MG63 (cell line): ENCODE results near the gene PRKCD. TPM values are rescaled to one million over a fixed set of nuclear protein-coding genes. Genes with fewer than 3 reads are reported as not detected.

ENCODE experiments used
- DNase-seq: peaks from one replicate; pipeline ENCODE4 v3.0.0-alpha.2; 2020
- H3K27me3 ChIP-seq: fragments of 250-450 bp; sonication (Bioruptor Pico); 2 replicates; pipeline ENCODE4 v1.5.1; 2020; ENCODE audit warnings: mild to moderate bottlenecking, moderate library complexity
- H3K36me3 ChIP-seq: fragments of 250-450 bp; sonication (Bioruptor Pico); 2 replicates; pipeline ENCODE4 v1.5.1; 2020; ENCODE audit warnings: mild to moderate bottlenecking, moderate library complexity
- H3K4me3 ChIP-seq: fragments of 250-450 bp; sonication (Bioruptor Pico); 2 replicates; pipeline ENCODE4 v1.5.1; 2020; ENCODE audit warnings: mild to moderate bottlenecking, moderate library complexity
- H3K9me3 ChIP-seq: fragments of 250-450 bp; sonication (Bioruptor Pico); 2 replicates; pipeline ENCODE4 v1.5.1; 2020; ENCODE audit warnings: mild to moderate bottlenecking, moderate library complexity
- total RNA-seq: library from RNA; depleted of rRNA; stranded (reverse); fragments of >200 nt; shearing (Covaris generic); gene quantifications from 2 replicates; pipeline ENCODE4 v1.2.3, GENCODE V29; 2014; ENCODE audit warnings: low replicate concordance

Gene PRKCD
- total RNA-seq, 1 experiment from 2014 or later, result 6.8 TPM

DNA sequence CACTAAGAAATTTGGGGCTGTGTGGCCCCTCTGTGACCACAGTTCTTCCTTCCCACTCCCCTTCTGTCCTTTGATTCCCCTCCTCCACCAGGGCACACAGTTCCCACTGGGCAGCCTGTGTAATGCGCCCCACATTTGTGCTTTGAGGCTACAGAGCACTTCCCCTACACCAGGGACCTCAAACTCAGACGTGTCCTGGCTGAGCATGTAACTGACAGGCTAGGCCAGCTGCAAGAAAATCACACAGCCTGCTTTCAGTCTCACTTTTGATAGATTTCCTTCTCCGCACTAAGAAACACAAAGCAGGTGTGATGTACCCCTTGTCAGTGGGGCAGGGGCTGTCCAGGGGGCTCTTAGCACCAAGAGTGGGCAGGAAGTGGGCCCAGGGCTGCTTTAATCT lies 29.6 kb downstream of the PRKCD start:
- no peak overlapping the region for H3K4me3 ChIP-seq
- H3K9me3 ChIP-seq, result no peaks in the 10 kb centered on the region
- H3K36me3 ChIP-seq, result no peaks in the 10 kb centered on the region
- no peak for DNase-seq
- no peaks in the 10 kb centered on the region for H3K27me3 ChIP-seq

DNA sequence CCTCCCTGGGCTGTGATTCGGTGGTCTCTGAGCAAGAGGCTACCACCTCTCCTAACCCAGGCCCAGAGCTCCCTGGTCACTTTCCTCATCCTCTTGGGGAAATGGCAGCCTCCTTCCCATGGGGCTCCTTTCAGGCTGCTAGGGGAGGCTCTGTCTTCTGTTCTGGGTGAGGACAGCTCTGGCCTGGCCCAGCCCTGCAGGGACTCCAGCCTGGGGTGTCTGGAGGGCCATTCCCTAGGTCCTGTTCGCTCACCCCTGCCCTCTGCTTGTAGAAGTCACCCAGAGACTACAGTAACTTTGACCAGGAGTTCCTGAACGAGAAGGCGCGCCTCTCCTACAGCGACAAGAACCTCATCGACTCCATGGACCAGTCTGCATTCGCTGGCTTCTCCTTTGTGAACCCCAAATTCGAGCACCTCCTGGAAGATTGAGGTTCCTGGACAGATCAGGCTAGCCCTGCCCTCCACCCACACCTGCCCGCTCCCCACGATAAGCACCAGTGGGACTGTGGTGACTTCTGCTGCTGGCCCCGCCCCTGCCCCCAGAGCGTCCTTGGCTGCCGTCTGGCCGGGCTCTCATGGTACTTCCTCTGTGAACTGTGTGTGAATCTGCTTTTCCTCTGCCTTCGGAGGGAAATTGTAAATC lies 30.9 kb downstream of the PRKCD start:
- Histone ChIP-seq H3K36me3 (no peaks in the 10 kb centered on the region), H3K27me3 (no peaks in the 10 kb centered on the region), H3K9me3 (no peaks in the 10 kb centered on the region), H3K4me3 (no peak overlapping the region)
- no peak for DNase-seq

DNA sequence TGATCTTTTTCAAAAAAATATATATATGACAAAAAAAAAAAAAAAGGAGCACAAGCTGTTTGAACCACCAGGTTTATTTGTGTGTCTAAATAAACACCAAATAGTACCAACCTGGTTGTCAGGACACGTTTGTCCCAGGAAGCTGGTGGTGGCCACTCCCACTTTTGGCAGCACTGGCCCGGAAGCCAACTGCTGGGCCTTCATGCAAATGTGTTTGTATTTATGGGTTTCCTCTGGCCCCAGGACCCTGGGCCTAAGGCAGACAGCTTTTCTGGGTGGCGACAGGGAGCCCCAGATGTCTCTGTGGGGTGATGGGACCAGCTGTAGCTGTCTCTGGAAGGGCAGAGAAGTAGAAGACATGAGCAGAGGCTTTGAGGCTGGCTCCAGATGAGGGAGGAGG lies 31.6 kb downstream of the PRKCD start:
- H3K4me3 ChIP-seq, result no peak overlapping the region

DNA sequence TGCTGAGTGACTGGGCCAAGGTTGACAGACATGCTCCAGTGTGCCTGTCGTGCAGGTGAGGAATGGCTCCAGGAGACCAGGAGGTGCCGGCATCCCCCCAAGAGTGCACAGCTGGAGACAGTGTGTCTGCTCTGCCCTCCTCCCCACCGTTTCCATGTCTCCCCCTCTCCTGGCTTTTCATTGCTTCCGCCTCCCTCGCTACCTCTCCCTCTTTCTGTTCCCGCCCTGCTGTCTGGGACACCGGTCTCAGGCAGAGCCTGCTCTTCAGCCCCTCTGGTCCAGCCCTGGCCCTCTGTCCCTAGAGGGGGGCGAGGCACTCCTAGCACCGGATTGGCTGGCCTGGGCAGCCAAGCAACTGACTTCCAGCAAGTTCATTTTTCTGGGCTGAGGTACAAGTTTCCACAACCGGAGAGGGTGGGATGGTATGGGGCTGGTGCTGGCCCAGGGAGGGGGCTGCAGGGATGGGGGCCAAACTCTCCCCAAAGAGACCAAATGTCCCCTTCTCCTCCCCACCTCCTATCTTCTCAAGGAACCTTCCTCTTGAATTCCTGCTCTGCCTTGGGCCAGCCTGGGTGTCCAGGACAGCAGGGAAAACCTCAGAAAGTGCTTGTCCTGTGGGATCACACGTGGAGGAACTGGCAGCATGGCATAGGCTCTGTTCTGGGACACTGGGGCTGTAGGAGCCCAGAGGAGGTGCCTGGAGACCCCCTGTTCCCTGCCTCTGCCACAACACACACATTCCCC lies 32.6 kb downstream of the PRKCD start:
- Histone ChIP-seq H3K36me3 (no peaks in the 10 kb centered on the region), H3K4me3 (no peak overlapping the region), H3K9me3 (no peaks in the 10 kb centered on the region), H3K27me3 (no peaks in the 10 kb centered on the region)
- no peak for DNase-seq

More for the DNA sequence above, 31.6 kb downstream of the PRKCD start:
- H3K27me3 ChIP-seq, result no peaks in the 10 kb centered on the region
- H3K9me3 ChIP-seq, result no peaks in the 10 kb centered on the region
- no peaks in the 10 kb centered on the region for H3K36me3 ChIP-seq
- DNase-seq, result no peak

DNA sequence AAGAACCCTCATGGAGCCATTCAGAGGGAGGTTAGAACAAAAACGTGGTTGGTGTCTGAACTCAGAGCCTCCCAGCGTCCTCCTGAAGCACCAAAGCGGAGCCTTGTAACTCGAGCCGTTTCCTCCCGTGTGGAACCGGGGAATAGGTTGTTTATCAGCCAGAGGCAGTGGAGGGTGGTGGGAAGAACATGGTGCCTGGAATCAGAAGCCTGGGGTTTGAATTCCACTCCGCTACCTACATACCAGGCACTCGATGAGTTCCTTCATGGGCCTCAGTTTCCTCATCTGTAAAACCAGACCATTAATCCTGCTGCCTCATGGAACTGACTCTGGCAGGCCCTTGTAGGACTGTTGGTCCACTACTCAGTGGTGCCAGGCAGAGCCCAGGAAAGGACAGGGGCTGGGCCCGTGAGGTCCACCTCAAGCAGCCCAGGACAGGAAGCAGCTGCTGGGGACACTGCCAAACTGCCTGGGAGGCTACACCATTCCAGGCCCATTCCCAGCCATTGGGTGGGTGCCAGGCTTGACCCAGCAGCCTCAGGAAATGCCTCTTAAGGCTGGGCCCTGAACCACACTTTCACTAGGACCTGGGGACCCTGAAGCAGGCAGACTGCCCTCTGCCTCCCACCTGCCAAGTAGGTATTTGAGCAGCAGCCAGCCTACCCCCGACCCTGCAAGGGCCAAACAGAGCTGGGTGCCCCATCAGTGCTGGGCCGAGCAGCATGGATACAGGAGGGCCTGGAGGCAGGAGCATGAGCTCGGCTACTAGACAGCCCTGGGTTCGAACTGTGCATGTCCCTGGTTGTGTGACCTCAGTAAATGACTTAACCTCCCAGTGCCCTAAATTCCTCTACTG lies 33.4 kb downstream of the PRKCD start:
- DNase-seq, result peak; percentile 52
- no peaks in the 10 kb centered on the region for H3K27me3 ChIP-seq
- H3K9me3 ChIP-seq, result no peaks in the 10 kb centered on the region
- no peaks in the 10 kb centered on the region for H3K36me3 ChIP-seq
- H3K4me3 ChIP-seq, result no peak overlapping the region

DNA sequence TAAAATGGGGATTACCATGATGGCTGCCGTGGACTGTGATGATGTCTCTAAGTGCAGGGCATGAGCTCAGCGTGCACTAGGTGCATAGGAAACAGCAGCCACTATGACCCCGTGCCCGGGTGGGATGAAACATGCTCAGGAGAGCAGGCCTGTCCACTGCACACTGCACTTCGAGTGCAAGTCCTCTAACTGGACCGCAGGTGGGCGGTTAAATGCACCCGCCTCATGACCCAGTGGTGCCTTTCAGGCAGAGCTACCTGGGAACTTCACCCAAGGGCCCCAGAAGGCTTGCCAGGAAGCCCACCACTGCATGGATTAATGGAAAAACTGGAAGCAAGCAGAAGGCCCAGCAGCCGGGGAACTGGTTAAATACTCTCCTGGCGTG lies 34.0 kb downstream of the PRKCD start:
- Histone ChIP-seq H3K9me3 (no peaks in the 10 kb centered on the region), H3K36me3 (no peaks in the 10 kb centered on the region), H3K4me3 (no peak overlapping the region), H3K27me3 (no peaks in the 10 kb centered on the region)
- no peak for DNase-seq

DNA sequence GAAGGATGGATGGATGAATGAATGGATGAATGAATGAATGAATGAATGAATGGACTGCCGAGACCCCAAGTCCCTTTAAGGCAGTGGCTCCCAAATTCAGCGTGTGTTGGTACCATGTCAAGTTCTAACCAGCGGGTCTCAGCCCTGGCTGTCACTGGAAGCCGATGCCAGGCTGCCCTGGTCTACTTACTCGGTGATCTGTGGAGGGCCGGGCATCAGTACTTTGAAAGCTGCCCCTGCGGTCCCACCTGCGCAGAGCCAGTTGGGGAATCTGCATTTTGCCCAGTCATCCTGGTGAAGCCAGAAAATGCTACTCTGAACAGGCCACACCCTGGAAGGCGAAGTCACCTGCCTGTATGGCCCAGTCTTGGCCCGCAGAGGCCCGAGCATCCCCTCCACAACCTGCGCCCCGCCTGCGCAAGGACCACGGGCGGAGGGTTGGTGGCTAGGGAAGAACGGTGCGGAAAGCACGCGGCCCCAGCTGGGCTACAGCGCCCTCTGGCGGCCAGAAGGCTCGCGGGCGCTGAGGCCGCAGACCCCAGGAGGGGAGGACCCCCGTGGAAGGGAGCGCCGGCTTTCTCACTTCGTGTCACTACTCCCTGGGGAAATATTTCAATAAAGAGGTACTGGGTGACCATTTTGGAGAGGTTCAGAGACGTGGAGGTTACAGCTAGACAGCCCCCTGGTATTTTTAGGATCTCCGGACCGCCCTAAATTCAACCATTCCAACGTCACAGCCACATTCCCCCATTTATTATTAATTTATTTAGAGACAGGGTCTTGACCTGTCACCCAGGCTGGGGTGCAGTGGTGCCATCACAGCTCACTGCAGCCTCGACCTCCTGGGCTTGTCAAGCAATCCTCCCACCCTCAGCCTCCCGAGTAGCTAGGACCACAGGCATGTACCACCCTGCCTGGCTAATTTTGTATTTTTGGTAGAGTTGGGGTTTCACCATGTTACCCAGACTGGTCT lies 34.9 kb downstream of the PRKCD start:
- Histone ChIP-seq H3K4me3 (no peak overlapping the region), H3K27me3 (no peaks in the 10 kb centered on the region), H3K36me3 (no peaks in the 10 kb centered on the region), H3K9me3 (no peaks in the 10 kb centered on the region)
- peak; percentile 30 for DNase-seq

DNA sequence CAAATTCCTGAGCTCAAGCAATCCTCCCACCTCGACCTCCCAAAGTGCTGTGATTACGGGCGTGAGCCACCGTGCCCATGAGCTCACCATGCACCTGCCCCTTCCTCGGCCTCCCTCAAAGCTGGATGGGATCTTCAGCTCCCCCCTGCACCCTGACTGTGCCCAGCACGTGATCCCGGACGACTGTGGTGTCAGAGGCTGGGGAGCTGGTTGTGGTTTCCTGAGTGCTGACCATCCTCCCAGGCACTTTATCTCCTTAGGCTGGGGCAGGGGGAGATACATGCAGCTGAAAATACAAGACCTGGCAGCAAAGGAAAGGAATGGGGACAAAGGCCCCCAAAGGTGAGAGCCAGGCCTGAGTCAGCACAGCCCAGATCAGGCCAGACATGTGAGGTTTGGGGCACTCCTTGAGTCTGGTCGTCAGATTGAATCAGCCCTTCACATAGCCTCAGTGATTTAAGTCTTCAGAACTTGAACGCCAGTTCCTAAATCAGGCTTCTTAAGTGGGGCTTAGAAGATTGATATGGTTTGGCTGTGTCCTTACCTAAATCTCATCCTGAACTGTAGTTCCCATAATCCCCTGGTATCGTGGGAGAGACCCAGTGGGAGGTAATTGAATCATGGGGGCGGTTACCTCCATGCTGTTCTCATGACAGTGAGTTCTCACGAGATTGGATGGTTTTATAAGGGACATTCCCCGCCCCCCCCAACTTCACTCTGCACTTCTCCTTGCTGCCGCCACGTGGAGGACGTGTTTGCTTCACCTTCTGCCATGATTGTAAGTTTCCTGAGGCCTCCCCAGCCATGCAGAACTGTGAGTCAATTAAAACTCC lies 35.8 kb downstream of the PRKCD start:
- DNase-seq, result peak; percentile 18
- H3K4me3 ChIP-seq, result no peak overlapping the region
- no peaks in the 10 kb centered on the region for H3K27me3 ChIP-seq
- no peaks in the 10 kb centered on the region for H3K36me3 ChIP-seq
- no peaks in the 10 kb centered on the region for H3K9me3 ChIP-seq

DNA sequence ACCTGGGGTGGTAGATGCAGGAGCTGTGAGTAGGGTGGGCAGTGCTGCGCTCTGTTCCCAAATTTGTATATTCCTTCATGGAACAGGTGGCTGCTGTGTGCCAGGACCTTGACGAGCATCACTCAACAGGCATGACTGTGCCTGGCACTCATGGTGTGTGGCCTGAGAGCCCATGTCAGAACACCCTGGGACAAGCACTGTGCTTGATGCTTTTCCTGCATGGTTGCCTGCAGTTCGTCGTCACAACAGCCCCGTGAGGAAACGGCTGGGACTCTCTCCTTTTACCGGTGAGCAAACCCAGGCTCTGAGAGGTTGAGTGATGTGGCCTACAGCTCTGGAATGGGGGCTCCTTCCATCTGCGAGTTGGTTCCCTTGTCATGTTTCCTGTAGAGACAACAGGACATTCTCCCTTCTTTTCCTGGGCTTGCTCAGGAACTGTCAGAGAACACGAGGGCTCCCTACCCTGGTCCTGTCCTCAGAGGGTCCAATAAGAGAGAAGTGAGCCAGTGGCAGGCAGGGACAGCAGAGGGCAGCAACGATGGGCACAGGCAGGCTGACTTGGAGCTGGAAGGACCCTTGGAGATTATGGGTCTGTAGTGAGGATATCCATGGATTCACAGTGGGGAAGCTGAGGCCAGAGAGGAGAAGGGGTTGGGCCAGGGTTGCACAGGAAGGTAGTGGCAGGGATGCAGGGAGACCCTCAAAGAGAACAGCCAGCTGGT lies 37.4 kb downstream of the PRKCD start:
- no peak for DNase-seq
- Histone ChIP-seq H3K4me3 (no peak overlapping the region), H3K27me3 (no peaks in the 10 kb centered on the region), H3K36me3 (no peaks in the 10 kb centered on the region), H3K9me3 (no peaks in the 10 kb centered on the region)

DNA sequence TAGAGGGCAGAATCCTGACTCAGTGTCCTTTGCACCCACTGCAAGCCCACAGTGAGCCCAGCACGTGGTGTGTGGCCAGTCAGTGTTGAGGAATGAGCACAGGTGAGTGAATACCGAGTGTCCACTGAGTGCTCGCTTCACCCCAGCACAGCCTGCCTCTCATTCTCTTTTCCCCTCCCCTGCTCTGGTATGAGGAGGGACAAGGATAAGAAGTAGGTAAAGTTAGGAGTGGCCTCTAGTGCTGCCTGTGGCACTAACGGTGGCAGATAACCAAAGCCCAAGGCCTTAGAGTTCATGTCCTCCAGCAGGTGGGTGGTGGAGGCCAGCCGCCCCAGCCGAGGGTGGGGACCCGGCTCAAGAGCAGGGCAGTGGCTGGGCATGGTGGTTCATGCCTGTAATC lies 38.0 kb downstream of the PRKCD start:
- Histone ChIP-seq H3K9me3 (no peaks in the 10 kb centered on the region), H3K27me3 (no peaks in the 10 kb centered on the region), H3K4me3 (no peak overlapping the region), H3K36me3 (no peaks in the 10 kb centered on the region)
- no peak for DNase-seq

DNA sequence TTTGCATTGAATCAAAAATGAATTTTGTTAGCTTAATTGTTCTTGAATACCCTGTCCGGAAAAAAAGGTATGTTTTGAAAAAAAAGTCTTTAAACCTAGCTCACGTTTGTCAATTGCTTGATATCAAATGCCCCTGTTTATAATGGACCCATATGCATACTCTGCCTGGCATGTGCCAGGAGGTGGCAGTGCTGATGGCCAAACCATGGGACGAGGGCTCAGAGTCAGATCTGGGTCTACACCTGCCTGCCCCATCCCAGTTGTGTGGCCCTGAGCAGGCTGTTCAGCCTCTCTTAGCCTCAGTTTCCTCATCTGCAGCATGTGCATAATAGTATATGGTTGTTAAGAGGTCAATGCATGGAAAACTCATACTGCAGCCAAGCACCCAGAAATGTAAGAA lies 38.8 kb downstream of the PRKCD start:
- Histone ChIP-seq H3K9me3 (no peaks in the 10 kb centered on the region), H3K27me3 (no peaks in the 10 kb centered on the region), H3K4me3 (no peak overlapping the region), H3K36me3 (no peaks in the 10 kb centered on the region)
- no peak for DNase-seq

DNA sequence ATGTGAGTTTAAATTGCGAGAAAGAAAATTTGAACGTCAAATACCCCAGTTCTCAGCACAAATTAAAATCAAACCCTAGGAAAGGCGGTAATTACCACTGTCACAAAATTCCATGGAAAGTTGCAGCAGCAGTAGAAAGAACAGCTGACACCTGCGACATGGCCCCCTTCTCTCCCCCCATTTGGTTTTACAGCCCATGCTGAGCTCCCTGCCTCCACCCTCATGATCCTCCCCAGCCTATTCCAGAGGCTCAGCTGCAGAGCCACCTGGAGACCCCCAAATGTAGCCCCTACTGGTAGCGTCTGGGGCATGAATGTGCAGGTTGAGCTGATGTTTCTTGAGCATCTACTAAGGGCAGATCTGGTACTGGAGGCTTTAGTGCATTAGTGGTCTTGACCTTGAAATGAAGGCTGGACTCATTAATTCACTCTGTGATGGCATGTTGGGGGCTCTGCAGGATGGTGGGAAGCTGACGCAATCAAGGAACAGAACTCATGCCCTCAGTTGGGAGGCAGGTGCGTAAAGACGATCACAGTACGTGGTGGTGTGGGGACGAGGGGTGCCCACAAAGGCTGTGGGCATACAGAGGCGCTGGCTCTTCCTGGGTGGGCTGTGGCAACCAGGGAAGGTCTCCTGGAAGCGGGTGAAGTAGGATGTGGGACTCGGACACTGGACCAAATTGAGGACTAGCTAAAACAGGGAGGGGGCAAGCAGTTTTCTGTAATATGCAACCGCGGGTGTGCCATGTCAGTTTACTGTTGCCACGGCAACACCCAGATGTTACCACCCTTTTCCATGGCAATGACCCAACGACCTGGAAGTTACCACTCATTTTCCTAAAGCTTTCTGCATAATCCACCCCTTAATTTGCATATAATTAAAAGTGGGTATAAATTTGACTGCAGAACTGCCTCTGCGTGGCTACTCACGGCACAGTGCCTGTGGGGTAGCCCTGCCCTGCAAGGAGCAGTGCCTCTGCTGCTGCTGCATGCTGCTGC lies 39.8 kb downstream of the PRKCD start:
- H3K4me3 ChIP-seq, result no peak overlapping the region
- no peaks in the 10 kb centered on the region for H3K36me3 ChIP-seq
- DNase-seq, result no peak
- no peaks in the 10 kb centered on the region for H3K9me3 ChIP-seq
- no peaks in the 10 kb centered on the region for H3K27me3 ChIP-seq

DNA sequence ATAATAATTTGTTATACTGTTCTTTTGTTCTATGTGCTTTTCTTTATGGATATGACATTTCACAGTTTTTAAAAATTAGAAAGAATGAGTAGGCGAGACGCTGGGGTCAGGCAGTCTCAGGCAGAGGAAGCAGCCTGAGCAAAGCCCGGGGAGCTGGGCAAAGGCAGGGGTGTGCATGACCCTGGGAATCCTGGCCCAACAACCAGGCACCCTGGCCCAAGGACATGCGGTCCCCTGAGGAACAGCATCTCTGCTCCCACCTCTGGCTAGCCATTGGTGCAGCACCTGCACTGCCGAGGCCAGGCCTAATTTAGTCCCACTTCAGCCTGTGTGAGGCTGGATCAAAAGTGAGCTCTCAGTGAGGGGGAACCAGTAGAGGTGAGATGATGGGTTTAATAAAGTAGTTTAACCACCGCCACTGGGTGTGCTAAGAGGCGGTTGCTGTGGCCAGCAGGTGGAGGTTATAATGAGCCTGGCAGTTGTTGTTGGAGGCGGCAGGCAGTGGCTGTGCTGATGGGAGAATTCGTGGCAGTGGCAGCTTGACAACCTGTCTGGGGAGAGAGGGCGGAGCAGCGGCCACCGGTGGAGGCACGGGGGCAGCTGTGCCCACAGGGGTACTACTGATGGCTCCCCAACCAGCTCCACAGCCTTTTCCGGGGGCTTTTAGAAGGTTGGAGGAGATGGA lies 41.5 kb downstream of the PRKCD start:
- H3K27me3 ChIP-seq, result no peaks in the 10 kb centered on the region
- no peak for DNase-seq
- H3K4me3 ChIP-seq, result no peak overlapping the region
- no peaks in the 10 kb centered on the region for H3K36me3 ChIP-seq
- H3K9me3 ChIP-seq, result no peaks in the 10 kb centered on the region
